ENCODE results near the gene EFHC1.

The EFHC1 gene

GRCh38 chr6:52392944-52393343, 27.2 kb upstream of the EFHC1 start:
- H3K4me1 ChIP-seq (ENCODE audit: control insufficient read depth in 1 of 2, insufficient read depth in 1 of 2, low read depth in 1 of 2, low read length in 1 of 2): peaks cover 20 to 22% of the 10 kb centered on the region in 2 experiments
- no peak overlapping the region for H3K27ac ChIP-seq
- H3K9me3 ChIP-seq: no peaks in the 10 kb centered on the region
- no peak for TF ChIP-seq CTCF (IDR thresholded peaks at IDR 0.05)
- H3K4me3 ChIP-seq (ENCODE audit: low read depth in 1 of 2, low read length in 1 of 2): no peak overlapping the region
- no peaks in the 10 kb centered on the region for H3K27me3 ChIP-seq
- H3K36me3 ChIP-seq: no peaks in the 10 kb centered on the region

GRCh38 chr6:52393780-52394179, 26.4 kb upstream of the EFHC1 start:
- H3K4me1 ChIP-seq (ENCODE audit: control insufficient read depth in 1 of 2, insufficient read depth in 1 of 2, low read depth in 1 of 2, low read length in 1 of 2): peaks cover 20 to 22% of the 10 kb centered on the region in 2 experiments

GRCh38 chr6:52394251-52394666, 25.9 kb upstream of the EFHC1 start:
- no peaks in the 10 kb centered on the region for H3K27me3 ChIP-seq
- H3K9me3 ChIP-seq: no peaks in the 10 kb centered on the region
- peaks cover 20 to 22% of the 10 kb centered on the region in 2 experiments for H3K4me1 ChIP-seq (ENCODE audit: control insufficient read depth in 1 of 2, insufficient read depth in 1 of 2, low read depth in 1 of 2, low read length in 1 of 2)
- no peak overlapping the region for H3K27ac ChIP-seq
- H3K4me3 ChIP-seq (ENCODE audit: low read depth in 1 of 2, low read length in 1 of 2): no peak overlapping the region
- H3K36me3 ChIP-seq: no peaks in the 10 kb centered on the region
- no peak for TF ChIP-seq CTCF (IDR thresholded peaks at IDR 0.05)

More at GRCh38 chr6:52393780-52394179, 26.4 kb upstream of the EFHC1 start:
- H3K9me3 ChIP-seq: no peaks in the 10 kb centered on the region
- H3K27me3 ChIP-seq: no peaks in the 10 kb centered on the region
- H3K36me3 ChIP-seq: no peaks in the 10 kb centered on the region
- TF ChIP-seq CTCF (IDR thresholded peaks at IDR 0.05): no peak
- H3K27ac ChIP-seq: no peak overlapping the region
- H3K4me3 ChIP-seq (ENCODE audit: low read depth in 1 of 2, low read length in 1 of 2): no peak overlapping the region

- Histone ChIP-seq H3K27me3 (no peaks in the 10 kb centered on the region), H3K27ac (no peak overlapping the region), H3K4me3 (ENCODE audit: low read depth in 1 of 2, low read length in 1 of 2) (no peak overlapping the region), H3K36me3 (no peaks in the 10 kb centered on the region), H3K9me3 (no peaks in the 10 kb centered on the region), H3K4me1 (ENCODE audit: control insufficient read depth in 1 of 2, insufficient read depth in 1 of 2, low read depth in 1 of 2, low read length in 1 of 2) (peaks cover 5% of the 10 kb centered on the region in 2 experiments)
- no peak for TF ChIP-seq CTCF (IDR thresholded peaks at IDR 0.05)
Measured at GRCh38 chr6:52395969-52396368, 24.2 kb upstream of the EFHC1 start.

GRCh38 chr6:52399511-52400312, 20.4 kb upstream of the EFHC1 start:
- Histone ChIP-seq H3K27ac (no peak overlapping the region), H3K4me3 (ENCODE audit: low read depth in 1 of 2, low read length in 1 of 2) (no peak overlapping the region), H3K9me3 (no peaks in the 10 kb centered on the region), H3K36me3 (peaks cover 19% of the 10 kb centered on the region), H3K4me1 (ENCODE audit: control insufficient read depth in 1 of 2, insufficient read depth in 1 of 2, low read depth in 1 of 2, low read length in 1 of 2) (no peaks in the 10 kb centered on the region), H3K27me3 (no peaks in the 10 kb centered on the region)
- no peak for TF ChIP-seq CTCF (IDR thresholded peaks at IDR 0.05)
